ENCODE results near the gene SSTR3.

GRCh38 chr22:37237371-37238268, 25.3 kb upstream of the SSTR3 start:
- no peak for TF ChIP-seq POLR2A (IDR thresholded peaks at IDR 0.05)
- no peak for TF ChIP-seq POLR2AphosphoS5 (IDR thresholded peaks at IDR 0.05)

All from sigmoid colon (tissue), 4 donors.